AML-193 (cell line): ENCODE data around the gene FASTK.

Experiments
- DNase-seq, 2 experiments: peaks; one replicate each; lab custom pipeline; 2025; lab: John Stamatoyannopoulos, UW

FASTK gene

DNA sequence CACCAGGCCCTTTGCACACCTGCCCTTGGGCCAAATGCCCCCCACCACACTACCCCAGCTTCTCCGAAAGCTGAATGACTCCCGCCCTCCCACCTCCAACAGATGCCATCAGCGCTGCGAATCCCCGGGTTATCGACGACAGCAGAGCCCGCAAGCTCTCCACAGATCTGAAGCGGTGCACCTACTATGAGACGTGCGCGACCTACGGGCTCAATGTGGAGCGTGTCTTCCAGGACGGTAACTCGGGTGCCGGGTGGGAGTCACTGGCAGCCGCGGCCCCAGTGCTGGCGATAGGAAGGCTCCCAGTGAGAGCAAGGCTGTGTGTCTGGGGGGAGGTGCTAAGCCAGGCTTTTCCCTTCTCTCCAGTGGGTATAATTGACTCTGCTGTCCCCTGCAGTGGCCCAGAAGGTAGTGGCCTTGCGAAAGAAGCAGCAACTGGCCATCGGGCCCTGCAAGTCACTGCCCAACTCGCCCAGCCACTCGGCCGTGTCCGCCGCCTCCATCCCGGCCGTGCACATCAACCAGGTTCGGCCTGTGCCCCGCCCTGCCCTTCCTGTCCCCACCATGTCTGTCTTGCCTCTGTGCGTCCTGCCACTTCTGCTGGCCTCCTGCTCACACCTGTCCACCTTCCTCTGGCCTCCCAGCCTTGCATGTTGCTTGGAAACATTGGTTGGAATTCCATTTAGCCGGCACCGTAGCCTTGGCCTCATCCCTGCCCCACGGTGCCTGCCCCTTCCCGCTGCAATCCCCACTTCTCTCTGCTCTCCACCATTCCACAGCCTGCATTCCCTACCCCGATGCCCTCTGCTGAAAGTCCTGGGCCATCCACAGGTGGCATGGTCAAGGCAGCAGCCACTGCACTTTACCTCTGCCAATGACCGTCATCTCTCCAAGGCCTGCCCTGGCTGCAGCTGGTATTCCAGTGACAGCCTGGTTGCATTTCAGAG is 37.8 kb upstream of the FASTK start:
- no peak for DNase-seq

GRCh38 chr7:151117565-151117964 is 37.0 kb upstream of the FASTK start:
- DNase-seq: no peak

DNA sequence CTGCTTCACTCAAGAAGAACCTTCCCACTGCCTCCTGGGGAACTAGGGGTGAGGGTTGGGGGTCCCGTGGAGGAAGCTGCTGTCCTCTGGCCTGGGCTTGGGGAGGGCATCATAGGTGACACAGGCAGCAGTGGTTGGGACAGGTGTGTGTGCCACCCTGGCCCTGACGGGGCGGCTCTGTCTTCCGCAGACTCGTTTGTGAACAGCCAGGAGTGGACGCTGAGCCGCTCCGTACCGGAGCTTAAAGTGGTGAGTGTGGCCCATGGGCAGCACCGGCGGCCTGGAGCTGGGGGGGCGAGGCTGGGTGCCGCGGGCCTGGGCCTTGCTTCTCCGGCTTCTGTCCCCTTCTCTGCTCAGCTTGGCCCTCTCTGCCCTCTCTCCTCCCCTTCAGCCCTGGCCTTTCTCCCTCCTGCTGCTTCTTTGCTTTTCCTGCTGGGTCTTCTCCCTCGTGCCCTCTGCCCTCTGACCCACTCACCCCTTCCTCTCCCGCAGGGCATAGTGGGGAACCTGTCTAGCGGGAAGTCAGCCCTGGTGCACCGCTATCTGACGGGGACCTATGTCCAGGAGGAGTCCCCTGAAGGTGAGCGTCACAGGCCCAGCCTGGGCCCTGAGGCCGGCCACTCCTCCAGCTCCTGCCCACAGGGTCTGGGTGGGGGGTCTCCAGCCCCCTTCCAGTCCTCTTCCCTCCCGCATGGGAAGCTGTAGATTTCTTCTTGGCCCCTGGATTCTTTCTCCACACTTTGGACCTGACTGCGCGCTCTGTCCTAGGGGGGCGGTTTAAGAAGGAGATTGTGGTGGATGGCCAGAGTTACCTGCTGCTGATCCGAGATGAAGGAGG is 36.2 kb upstream of the FASTK start:
- no peak for DNase-seq

DNA sequence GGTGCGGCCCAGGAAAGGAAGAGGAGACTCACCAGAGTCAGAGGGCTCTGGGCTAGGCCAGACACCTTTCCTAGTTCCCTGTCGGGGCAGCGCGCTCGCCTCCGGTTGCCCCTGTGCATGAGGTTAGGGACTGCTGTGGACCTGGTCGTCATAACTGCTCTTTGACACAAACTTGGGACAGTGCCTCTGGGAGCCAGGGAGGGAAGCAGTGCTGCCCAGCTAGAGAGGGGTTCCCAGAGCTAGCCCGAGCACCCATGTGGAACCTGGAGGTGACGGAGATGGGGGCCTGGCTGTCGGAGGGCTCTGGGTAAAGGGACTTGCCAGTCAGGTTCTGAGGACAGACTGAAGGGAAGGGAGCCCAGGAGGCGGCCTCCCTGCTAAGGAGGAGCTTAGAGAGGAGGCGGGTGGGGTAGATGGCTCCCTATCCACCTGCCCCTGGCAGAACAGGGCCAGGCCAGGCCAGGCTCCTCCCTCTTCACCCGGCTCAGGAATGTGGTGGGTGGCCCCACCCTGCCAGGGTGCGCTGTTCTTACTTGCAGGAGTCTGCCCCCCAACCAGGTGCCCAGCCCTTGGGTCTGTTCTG is 35.3 kb upstream of the FASTK start:
- DNase-seq: no peak

DNA sequence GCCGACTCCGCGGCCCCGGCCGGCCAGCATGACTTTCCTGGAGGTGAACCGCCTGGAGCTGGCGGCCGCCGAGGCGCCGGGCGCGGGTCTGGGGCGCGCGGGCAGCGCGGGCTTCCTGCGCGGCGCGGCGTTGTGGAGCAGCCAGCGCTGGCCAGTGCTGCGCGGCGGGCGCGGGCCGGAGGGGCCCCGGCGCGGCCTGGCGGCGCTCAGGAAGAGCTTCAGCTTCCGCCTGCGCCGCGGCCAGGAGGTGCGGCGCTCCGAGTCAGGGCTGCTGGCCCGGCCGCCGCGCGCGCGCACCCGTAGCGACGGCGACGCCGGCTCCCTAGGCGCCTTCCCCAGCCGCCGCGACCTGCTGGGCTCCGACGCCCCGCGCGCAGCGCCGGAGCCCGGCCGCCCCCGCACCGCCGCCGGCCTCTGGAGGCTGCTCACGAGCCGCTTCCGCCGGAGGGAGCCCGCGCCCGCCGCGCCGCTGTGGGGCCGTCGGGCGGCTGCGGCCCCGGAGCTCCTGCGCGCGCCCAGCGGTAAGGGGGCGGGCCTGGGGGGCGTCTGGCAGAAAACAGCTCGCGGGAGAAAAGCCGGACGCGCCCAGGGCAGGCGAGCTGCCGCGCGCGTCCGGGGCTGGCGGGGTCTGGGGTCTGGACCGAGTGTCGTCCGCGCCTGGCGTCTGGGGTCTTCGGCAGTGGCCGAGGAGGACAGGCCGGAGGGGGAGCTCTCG is 34.7 kb upstream of the FASTK start:
- DNase-seq: no peak

- no peak for DNase-seq
Measured at GRCh38 chr7:151114151-151115090, 33.8 kb upstream of the FASTK start.

DNA sequence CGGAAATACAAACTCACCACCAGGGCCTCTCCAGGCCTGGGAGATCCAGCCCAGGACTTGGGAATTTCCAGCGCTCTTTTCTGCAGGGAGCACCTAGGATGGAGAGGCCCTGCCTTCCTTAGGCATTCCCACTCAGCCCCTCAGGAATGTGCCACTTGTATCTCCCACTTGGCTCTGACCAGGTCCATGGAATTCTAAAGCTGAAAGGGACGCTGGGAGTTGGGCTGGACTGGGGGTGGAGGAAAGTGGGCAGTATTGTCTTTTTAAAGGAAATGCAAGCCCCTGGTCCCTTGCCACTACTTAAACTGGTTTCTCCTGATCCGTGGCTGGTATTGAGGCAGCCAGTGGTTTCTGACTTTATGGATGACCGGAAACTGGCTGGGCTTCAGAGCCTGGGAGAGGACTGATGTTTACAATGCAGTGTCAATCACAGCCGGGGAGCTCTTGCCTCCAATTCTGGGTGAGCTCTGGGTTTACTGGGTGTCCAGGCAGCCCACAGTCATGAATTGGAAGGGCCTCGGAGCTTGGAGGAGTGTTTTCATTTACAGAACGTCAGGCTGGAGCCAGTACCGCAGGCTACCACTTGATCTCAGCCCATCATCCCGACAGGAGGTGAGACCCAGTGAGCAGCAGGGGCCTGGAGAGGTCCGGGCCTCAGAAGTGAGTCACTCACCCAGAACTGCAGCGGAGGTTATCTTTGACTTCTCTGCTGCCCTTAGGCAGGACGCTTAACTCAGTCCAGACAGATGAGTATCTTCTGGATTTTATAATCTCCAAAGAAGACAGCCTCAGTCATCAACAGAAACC is 32.9 kb upstream of the FASTK start:
- DNase-seq: no peak

DNA sequence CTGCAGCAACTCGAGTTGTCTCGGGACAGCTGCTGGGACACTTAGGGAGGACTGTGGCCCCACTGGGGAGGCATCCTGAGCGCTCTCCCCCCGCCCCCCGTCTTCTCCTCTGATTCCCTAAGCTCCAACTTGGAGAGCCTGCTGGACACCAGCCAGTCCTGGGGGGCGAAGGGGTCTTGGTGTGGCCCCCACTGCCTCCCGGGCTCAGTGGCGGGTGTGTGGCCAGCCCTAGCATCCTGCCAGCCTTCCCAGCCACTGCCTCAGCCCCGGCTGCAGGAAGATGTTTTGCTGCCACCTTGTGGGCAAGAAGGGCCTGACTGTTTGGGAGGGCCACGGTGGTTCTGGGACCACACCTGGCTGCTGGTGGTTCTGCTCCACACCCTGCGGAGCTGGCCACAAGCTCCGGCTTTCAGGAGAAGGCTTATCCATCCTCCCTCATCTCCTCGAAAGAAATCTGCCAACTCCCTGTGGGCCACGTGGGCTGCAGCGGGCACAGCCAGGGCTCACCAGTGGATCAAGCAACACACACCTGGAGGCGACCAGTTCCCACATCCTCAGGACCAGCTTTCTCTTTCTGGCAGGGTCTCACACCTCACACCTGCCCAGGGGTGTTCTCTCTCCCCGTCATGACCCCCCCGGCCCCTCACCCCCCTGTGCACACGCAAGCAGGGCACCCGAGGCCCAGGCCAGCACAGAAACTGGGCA is 30.5 kb upstream of the FASTK start:
- peak; percentile 50 to 59 for DNase-seq

GRCh38 chr7:151110236-151110940 is 29.8 kb upstream of the FASTK start:
- DNase-seq: no peak

GRCh38 chr7:151109094-151110048 is 28.8 kb upstream of the FASTK start:
- DNase-seq: no peak

DNA sequence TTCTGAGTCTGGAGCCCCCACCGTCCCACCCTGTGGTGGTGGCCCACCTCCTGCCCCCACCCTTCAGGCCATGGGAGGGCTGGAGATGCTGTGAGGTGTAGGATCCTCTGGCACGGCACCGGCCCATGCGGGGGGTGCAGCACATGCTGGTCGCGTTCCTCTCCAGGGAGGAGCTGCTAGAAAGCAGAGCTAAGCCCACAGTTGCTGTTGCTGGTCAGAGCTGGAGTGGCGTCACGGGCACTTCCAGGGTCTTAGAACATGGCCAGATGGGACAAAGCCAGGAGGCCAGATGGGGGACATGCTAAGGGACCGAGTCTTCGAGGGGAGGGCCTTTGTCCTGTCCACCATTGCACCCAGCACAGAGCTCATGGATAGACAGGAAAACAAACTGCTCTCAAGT is 27.3 kb upstream of the FASTK start:
- DNase-seq: no peak

GRCh38 chr7:151104411-151105235 is 24.0 kb upstream of the FASTK start:
- no peak for DNase-seq

DNA sequence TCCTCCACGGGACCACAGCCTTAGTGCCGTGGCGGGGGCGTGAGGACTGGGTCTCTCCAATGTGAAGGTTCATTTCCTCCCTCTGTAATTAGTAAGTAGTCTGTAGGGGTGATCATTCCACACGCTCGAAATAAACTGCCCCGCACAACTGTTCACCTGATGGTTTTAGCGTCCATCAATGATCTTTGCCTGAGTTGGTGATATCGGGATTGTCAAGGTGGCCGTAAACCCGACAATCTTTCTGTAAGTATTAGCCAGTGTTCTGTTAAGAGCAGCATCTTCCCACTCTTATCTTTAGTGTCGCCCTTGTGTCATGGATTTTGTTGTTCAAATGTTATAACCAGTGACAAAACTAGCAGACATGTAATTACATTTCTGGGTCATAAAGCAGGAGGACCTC is 23.4 kb upstream of the FASTK start:
- no peak for DNase-seq

GRCh38 chr7:151102991-151103390 is 22.4 kb upstream of the FASTK start:
- no peak for DNase-seq

DNA sequence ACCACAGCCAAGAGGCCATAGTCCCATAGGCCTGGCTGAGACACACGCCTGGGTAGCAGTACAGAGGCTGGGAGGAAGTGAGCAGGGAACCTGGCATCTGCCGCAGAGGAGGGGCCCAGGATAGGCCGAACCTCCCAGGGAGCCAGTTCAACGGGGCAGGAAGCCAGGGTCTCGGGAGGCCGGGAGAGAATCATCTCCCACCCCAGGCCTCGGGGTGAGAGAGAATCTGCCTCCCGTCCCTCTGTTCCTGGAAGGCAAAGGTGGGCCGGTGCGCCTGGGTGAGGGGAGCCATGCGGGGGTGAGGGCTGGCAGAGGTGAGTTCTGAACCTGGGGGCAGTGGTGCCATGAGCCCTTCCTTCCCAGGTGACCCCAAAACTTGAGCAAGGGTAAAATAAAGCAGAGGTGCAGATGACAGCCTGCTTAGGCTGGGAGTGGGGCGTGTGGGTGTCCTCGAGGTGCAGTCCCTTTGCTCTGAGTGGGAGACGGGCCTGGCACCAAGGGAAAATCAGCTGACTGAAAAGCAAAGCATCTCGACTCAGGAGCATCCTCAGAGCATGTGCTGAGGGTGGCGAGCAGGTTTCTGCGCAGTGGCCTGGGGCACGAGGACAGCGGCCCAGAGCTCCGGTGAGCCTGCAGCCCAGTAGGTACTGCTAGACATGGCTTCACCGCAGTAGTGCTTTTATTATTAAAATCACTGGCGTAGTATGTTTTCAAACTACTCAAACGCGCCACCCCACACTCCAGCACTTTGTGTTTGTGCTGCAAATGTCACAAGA is 21.2 kb upstream of the FASTK start:
- DNase-seq: no peak

DNA sequence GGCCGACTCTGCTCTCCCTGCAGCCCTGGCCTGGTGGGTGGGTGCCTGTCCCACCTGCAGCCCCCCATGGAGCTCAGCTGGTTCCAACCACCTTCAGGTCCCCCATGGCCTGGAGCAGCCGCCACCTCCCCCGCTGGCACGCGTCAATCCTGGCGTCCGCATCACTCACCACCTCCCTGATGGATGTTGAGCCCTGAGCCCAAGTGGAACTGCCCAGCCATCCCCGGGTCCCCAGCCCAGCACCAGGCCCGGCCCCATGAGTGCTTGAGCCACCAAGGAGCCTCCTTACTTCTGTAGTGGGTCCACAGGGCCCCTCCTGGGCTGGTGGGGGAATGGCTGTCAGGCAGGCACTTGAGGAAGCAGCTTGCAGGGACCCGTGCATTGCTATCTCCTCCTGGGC is 20.3 kb upstream of the FASTK start:
- DNase-seq: no peak
